Measurements from ENCODE around the gene GPS2.
A peak's percentile ranks its signal among the peaks of the same experiment; 100 is the strongest.
"Not testable (repeated sequence)": the region's sequence is repeated elsewhere in the genome, so short reads cannot be mapped to it uniquely, and the experiment has no call there.

Gene GPS2

DNA sequence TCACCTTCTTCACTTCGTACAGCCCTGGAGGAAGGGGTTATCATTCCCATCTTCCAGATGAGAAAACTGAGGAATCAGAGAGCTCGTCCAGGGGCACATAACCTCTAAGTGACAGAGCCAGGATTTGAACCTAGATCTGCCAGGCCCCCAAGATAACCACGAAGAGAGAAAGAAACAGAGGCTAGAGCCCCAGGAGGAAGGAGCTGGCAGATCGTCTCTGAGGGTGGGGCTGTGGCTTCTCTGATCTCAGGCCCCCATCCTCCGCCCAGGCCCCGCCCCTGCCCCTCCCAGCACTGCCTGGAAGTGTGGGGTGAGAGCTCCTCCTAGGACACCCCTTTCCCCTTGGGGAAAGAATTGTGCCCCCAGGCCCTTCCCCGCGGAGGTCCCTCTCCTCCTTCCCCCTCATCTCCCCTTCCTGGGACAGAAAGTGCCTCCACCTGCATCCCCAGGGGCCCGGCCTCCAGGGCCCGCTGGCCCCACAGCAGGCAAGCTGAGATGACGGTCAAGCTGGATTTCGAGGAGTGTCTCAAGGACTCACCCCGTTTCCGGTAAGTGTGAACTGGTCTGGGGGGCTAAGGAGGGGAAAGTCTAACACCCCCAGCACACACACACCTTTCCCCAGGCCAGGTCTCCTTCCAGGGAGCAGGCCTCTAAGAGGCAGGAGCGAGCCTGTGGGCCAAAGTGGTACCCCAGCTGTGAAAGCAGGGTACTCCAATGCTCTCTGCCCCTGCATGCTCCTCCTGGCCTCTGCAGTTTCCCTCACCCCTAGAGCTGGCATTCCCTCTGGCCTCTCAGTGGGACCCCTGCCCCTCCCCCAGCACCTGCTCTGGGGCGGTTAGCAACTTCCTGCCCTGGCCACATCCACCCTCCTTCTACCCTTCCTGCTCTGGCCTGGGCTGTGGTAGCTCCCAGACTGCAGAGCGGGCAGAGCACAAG is 21.3 kb upstream of the GPS2 start, which contains the start of gene ACAP1:
TSS of gene ACAP1 (plus strand) at position 290 of the 936 bp plus-strand sequence. CDS start at position 496, 206 bp downstream.
- Histone ChIP-seq H3K9ac (ENCODE audit: low read depth, low read length, poor library complexity, severe bottlenecking) (peak within 1 kb of the TSS; percentile 99), H3K4me2 (ENCODE audit: low read depth, low read length, poor library complexity, severe bottlenecking) (peak within 1 kb of the TSS; percentile 88), H3K79me2 (ENCODE audit: insufficient read depth, low read length) (peaks cover 63% of the 10 kb centered on the region), H3K4me1 (ENCODE audit: insufficient read depth, low read length, poor library complexity, severe bottlenecking) (peaks cover 49% of the 10 kb centered on the region), H2AFZ (ENCODE audit: low read length) (no peak within 1 kb of the TSS), H3K27me3 (ENCODE audit: insufficient read depth, low read length, poor library complexity, severe bottlenecking) (no peaks in the 10 kb centered on the region), H3K4me3 (ENCODE audit: low read length, poor library complexity, severe bottlenecking) (peak within 1 kb of the TSS; percentile 99), H3F3A (ENCODE audit: low read depth) (0 out of 2 replicates have a peak, but pooled peaks cover 2% of the 10 kb centered on the region), H3K36me3 (ENCODE audit: insufficient read depth, low read length) (no peaks in the 10 kb centered on the region; the same call in 1 of the 2 replicates), H3K9me2 (replicated peaks; ENCODE audit: low read depth, low read length) (no peaks in the 10 kb centered on the region), H3K9me3 (ENCODE audit: insufficient read depth, low read depth, low read length) (no peaks in the 10 kb centered on the region), H4K20me1 (ENCODE audit: insufficient read depth, low read length, poor library complexity, severe bottlenecking) (peaks cover 40% of the 10 kb centered on the region)
- TF ChIP-seq, protein P1, sequence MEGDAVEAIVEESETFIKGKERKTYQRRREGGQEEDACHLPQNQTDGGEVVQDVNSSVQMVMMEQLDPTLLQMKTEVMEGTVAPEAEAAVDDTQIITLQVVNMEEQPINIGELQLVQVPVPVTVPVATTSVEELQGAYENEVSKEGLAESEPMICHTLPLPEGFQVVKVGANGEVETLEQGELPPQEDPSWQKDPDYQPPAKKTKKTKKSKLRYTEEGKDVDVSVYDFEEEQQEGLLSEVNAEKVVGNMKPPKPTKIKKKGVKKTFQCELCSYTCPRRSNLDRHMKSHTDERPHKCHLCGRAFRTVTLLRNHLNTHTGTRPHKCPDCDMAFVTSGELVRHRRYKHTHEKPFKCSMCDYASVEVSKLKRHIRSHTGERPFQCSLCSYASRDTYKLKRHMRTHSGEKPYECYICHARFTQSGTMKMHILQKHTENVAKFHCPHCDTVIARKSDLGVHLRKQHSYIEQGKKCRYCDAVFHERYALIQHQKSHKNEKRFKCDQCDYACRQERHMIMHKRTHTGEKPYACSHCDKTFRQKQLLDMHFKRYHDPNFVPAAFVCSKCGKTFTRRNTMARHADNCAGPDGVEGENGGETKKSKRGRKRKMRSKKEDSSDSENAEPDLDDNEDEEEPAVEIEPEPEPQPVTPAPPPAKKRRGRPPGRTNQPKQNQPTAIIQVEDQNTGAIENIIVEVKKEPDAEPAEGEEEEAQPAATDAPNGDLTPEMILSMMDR (conservative IDR thresholded peaks at IDR 0.05; ENCODE audit: low read length) = no peak
- no peak for TF ChIP-seq EZH2phosphoT487 (IDR thresholded peaks at IDR 0.05; ENCODE audit: borderline replicate concordance)

DNA sequence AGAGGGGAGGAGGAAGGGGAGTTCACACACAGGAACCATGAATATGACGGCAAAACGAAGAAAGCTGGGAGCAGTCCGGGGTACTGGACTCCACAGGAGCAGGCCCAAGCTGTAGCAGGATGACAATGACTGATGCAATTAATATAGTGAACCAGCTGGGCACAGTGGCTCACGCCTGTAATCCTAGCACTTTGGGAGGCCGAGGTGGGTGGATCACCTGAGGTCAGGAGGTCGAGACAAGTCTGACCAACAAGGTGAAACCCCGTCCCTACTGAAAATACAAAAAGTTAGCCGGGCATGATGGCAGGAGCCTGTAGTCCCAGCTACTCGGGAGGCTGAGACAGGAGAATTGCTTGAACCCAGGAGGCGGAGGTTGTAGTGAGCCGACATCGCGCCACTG is 20.6 kb upstream of the GPS2 start:
- peak overlapping the region; percentile 88 for H3K4me2 ChIP-seq (ENCODE audit: low read depth, low read length, poor library complexity, severe bottlenecking)
- H3F3A ChIP-seq (ENCODE audit: low read depth); H3K9me3 ChIP-seq (ENCODE audit: insufficient read depth, low read depth, low read length); H2AFZ ChIP-seq (ENCODE audit: low read length); H3K9me2 ChIP-seq (replicated peaks; ENCODE audit: low read depth, low read length); H3K27me3 ChIP-seq (ENCODE audit: insufficient read depth, low read length, poor library complexity, severe bottlenecking); H3K36me3 ChIP-seq (ENCODE audit: insufficient read depth, low read length): not testable (repeated sequence)
- peaks cover 33% of the 10 kb centered on the region for H4K20me1 ChIP-seq (ENCODE audit: insufficient read depth, low read length, poor library complexity, severe bottlenecking)
- H3K9ac ChIP-seq (ENCODE audit: low read depth, low read length, poor library complexity, severe bottlenecking) = peak overlapping the region; percentile 99
- peaks cover 55% of the 10 kb centered on the region for H3K79me2 ChIP-seq (ENCODE audit: insufficient read depth, low read length)
- H3K4me1 ChIP-seq (ENCODE audit: insufficient read depth, low read length, poor library complexity, severe bottlenecking) = peaks cover 52% of the 10 kb centered on the region
- peak overlapping the region; percentile 99 for H3K4me3 ChIP-seq (ENCODE audit: low read length, poor library complexity, severe bottlenecking)

DNA sequence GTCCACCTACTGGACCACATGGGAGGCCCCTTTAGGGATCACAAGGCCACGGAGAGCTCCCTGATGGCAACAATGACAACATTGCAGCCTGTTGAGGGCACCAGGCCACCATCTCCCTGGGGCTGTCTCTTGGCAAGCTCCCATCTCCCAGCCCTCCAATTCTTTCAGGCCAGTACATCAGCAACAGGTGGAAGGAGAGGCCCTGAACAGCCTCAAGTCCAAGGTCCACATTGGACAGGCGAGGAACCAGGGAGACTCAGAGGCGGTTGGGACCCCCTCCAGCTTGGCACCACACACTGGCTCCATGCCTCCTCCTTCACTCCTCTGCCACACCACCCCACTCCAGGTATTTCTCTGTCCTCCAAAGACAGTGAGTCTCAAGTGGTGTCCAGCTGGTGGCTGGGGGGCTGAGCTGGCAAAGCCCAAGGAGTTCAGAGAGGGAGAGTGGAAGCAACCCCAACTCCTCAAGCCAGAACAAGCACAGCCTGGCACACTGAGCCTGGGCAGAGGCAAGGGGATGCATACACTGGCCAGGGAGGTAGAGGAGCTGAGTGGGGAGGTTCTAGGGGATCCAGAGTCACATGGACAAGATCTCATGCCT is 19.9 kb upstream of the GPS2 start:
- no peak overlapping the region for H3K4me3 ChIP-seq (ENCODE audit: low read length, poor library complexity, severe bottlenecking)
- H3K9me2 ChIP-seq (replicated peaks; ENCODE audit: low read depth, low read length) = no peaks in the 10 kb centered on the region
- peak overlapping the region; percentile 88 for H3K4me2 ChIP-seq (ENCODE audit: low read depth, low read length, poor library complexity, severe bottlenecking)
- H3F3A ChIP-seq (ENCODE audit: low read depth) = 0 out of 2 replicates have a peak, but pooled peaks cover 2% of the 10 kb centered on the region
- H3K9ac ChIP-seq (ENCODE audit: low read depth, low read length, poor library complexity, severe bottlenecking) = peak overlapping the region; percentile 99
- H3K9me3 ChIP-seq (ENCODE audit: insufficient read depth, low read depth, low read length) = no peaks in the 10 kb centered on the region
- no peak overlapping the region for H2AFZ ChIP-seq (ENCODE audit: low read length)
- H3K36me3 ChIP-seq (ENCODE audit: insufficient read depth, low read length) = no peaks in the 10 kb centered on the region
- no peak for TF ChIP-seq EZH2phosphoT487 (IDR thresholded peaks at IDR 0.05; ENCODE audit: borderline replicate concordance)
- TF ChIP-seq, protein P1 (conservative IDR thresholded peaks at IDR 0.05; ENCODE audit: low read length) = no peak
- peaks cover 27% of the 10 kb centered on the region for H4K20me1 ChIP-seq (ENCODE audit: insufficient read depth, low read length, poor library complexity, severe bottlenecking)
- H3K79me2 ChIP-seq (ENCODE audit: insufficient read depth, low read length) = peaks cover 50% of the 10 kb centered on the region
- peaks cover 54% of the 10 kb centered on the region for H3K4me1 ChIP-seq (ENCODE audit: insufficient read depth, low read length, poor library complexity, severe bottlenecking)
- H3K27me3 ChIP-seq (ENCODE audit: insufficient read depth, low read length, poor library complexity, severe bottlenecking) = no peaks in the 10 kb centered on the region

DNA sequence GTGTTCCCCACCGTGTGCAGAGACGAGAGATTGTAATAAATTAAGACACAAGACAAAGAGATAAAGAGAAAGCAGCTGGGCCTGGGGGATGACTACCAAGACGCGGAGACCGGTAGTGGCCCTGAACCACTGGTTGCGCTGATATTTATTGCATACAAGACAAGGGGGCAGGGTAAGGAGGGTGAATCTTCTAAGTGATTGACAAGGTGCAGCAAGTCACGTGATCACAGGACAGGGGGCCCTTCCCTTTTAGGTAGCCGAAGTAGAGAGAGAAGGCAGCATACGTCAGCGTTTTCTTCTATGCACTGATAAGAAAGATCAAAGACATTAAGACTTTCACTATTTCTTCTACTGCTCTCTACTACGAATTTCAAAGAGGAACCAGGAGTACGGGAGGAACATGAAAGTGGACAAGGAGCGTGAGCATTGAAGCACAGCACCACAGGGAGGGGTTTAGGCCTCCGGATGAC is 17.5 kb upstream of the GPS2 start:
- H3K9me3 ChIP-seq (ENCODE audit: insufficient read depth, low read depth, low read length); H3K36me3 ChIP-seq (ENCODE audit: insufficient read depth, low read length); H2AFZ ChIP-seq (ENCODE audit: low read length); H3F3A ChIP-seq (ENCODE audit: low read depth); H3K4me3 ChIP-seq (ENCODE audit: low read length, poor library complexity, severe bottlenecking); H3K9me2 ChIP-seq (replicated peaks; ENCODE audit: low read depth, low read length); H3K4me2 ChIP-seq (ENCODE audit: low read depth, low read length, poor library complexity, severe bottlenecking); H3K9ac ChIP-seq (ENCODE audit: low read depth, low read length, poor library complexity, severe bottlenecking); H3K27me3 ChIP-seq (ENCODE audit: insufficient read depth, low read length, poor library complexity, severe bottlenecking): not testable (repeated sequence)
- peaks cover 39% of the 10 kb centered on the region for H3K79me2 ChIP-seq (ENCODE audit: insufficient read depth, low read length)
- H3K4me1 ChIP-seq (ENCODE audit: insufficient read depth, low read length, poor library complexity, severe bottlenecking) = peaks cover 45% of the 10 kb centered on the region
- H4K20me1 ChIP-seq (ENCODE audit: insufficient read depth, low read length, poor library complexity, severe bottlenecking) = peaks cover 10% of the 10 kb centered on the region

All from Loucy (cell line).